ENCODE results near the gene NOTCH4.
"Not testable (repeated sequence)": the region's sequence is repeated elsewhere in the genome, so short reads cannot be mapped to it uniquely, and the experiment has no call there.

NOTCH4 gene

DNA sequence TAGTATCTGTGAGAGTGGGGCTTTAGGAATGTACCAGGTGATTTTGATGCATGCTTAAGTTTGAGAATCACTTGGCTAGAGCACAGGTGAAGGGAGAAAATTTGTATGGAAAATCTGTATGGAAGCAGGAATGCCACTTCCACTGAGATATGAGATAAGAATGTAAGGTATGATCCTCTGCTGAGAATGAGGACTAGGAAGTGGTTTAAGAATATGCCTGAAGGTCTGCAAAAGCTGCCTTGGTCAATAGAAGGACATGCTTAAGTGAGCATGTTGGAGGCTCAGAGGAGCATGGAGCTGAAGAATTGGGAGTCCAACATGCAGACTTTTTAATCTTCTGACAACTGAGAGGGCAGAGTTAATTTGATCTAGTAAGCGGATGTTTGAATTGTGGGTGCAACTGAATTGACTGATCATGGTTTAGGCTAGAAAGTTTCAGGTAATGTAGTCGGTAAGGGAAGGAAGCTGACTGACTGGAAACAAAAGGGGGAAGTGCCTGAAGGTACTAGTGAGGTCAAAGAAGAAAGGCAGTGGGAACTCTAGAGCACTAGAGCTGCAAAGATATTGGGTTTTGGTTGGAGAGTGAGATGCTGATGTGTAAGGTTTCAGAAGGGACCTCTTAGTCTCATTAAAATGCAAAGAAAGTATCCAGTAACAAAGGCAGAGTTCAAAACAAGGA is 28.6 kb upstream of the NOTCH4 start:
- no peak overlapping the region for H3K4me3 ChIP-seq (ENCODE audit: low read length)
- TF ChIP-seq, protein P1, sequence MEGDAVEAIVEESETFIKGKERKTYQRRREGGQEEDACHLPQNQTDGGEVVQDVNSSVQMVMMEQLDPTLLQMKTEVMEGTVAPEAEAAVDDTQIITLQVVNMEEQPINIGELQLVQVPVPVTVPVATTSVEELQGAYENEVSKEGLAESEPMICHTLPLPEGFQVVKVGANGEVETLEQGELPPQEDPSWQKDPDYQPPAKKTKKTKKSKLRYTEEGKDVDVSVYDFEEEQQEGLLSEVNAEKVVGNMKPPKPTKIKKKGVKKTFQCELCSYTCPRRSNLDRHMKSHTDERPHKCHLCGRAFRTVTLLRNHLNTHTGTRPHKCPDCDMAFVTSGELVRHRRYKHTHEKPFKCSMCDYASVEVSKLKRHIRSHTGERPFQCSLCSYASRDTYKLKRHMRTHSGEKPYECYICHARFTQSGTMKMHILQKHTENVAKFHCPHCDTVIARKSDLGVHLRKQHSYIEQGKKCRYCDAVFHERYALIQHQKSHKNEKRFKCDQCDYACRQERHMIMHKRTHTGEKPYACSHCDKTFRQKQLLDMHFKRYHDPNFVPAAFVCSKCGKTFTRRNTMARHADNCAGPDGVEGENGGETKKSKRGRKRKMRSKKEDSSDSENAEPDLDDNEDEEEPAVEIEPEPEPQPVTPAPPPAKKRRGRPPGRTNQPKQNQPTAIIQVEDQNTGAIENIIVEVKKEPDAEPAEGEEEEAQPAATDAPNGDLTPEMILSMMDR (conservative IDR thresholded peaks at IDR 0.05; ENCODE audit: low read length) = no peak
- DNase-seq (ENCODE audit: low read depth) = no peak

- no peak for DNase-seq (ENCODE audit: low read depth)
- TF ChIP-seq, protein P1 (conservative IDR thresholded peaks at IDR 0.05; ENCODE audit: low read length) = no peak
- H3K4me3 ChIP-seq (ENCODE audit: low read length) = no peak overlapping the region
Observed at GRCh38 chr6:32249262-32249661, 25.4 kb upstream of the NOTCH4 start.

GRCh38 chr6:32247401-32247800 is 23.5 kb upstream of the NOTCH4 start:
- TF ChIP-seq, protein P1 (conservative IDR thresholded peaks at IDR 0.05; ENCODE audit: low read length) = no peak
- H3K4me3 ChIP-seq (ENCODE audit: low read length) = no peak overlapping the region
- no peak for DNase-seq (ENCODE audit: low read depth)

DNA sequence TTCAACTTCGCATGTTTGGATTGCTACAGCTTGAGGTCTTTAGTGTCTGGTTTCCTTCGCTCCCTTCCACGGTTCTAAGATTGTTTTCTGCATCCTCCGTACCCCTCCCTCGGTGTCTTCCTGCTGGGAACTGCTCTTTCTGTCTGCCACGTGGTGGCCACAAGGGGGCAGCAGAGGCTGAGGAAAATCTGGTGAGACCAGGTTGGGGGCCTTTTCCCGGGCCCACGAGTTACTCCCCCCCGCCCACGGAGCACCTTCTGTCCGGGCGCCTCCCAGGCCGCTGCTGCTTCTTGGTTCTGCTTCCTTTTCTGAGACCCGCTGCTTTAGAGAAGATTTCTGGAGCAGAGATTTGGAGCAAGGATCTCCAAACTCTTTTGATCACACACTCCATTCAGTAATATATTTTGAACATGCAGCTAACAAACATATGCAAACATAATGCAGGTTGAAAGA is 21.1 kb upstream of the NOTCH4 start:
- peak overlapping the region; percentile 39 for H3K4me3 ChIP-seq (ENCODE audit: low read length)
- TF ChIP-seq, protein P1 (conservative IDR thresholded peaks at IDR 0.05; ENCODE audit: low read length) = peak; percentile 85
- peak; percentile 70 for DNase-seq (ENCODE audit: low read depth)

DNA sequence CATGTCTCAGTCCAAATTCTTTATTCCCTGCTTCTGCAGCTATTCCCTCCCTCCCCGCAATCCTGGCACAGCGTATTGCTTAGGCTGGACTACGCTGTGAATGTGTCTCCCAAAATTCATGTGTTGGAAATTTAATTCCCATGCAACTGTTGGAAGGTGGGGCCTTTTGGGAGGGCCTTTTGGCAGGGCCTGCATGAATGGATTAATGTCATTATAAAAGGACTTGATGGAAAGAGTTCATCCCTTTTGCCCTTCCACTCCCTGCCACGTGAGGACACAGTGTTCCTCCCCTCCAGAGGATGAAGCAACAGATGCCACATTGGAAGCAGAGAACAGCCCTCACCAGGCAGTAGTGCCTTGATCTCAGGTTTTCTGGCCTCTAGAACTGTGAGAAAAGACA is 20.4 kb upstream of the NOTCH4 start:
- DNase-seq (ENCODE audit: low read depth) = peak; percentile 37
- TF ChIP-seq, protein P1 (conservative IDR thresholded peaks at IDR 0.05; ENCODE audit: low read length) = no peak
- no peak overlapping the region for H3K4me3 ChIP-seq (ENCODE audit: low read length)

- DNase-seq (ENCODE audit: low read depth); H3K4me3 ChIP-seq (ENCODE audit: low read length): not testable (repeated sequence)
Observed at GRCh38 chr6:32242318-32242813, 18.5 kb upstream of the NOTCH4 start.

DNA sequence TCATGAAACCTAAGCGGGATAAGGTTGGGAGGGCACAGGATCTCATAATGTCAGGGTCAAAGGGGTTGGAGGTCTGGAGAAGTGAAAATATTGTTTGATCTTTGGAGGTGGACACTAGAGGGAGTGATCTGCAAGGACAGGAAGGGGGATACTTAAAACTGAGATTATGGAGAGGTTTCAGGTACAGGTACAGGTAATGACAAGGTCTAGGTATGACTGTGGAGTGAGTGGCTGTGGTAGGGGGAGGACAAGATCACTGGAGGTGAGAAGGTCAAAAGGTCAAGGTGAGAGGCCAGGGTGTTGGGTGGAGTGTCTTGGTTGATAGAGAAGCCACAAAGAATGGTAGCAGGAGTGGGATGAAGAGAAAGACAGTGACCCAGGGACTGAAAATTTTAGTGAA is 16.8 kb upstream of the NOTCH4 start:
- DNase-seq (ENCODE audit: low read depth) = no peak
- H3K4me3 ChIP-seq (ENCODE audit: low read length) = no peak overlapping the region

More for the DNA sequence above, 16.8 kb upstream of the NOTCH4 start:
- TF ChIP-seq, protein P1 (conservative IDR thresholded peaks at IDR 0.05; ENCODE audit: low read length) = no peak
